ENCODE results near the gene ACTL8.
A peak's percentile ranks its signal among the peaks of the same experiment; 100 is the strongest.
"Not testable (repeated sequence)": the region's sequence is repeated elsewhere in the genome, so short reads cannot be mapped to it uniquely, and the experiment has no call there.

ACTL8 gene

DNA sequence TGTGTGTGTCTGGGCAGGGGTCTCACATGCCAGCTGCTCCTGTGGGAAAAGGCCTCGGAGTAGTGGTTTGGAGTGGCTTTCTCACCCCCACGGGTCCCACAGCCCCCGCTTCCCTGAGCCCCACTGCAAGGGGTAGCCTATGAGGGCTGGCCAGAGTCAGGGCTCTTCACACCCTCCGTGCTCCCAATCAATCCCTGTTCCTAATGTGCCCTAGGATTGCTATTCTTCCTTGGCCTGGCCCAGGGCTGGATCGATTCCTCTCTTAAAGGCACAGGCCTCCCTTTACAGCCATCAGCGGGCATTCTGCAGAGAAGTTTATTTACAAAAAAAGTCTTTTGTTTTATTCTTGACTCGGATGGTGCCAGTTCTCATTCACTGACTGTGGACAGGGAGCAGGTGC, 19.3 kb upstream of the ACTL8 start:
- no peak for DNase-seq

DNA sequence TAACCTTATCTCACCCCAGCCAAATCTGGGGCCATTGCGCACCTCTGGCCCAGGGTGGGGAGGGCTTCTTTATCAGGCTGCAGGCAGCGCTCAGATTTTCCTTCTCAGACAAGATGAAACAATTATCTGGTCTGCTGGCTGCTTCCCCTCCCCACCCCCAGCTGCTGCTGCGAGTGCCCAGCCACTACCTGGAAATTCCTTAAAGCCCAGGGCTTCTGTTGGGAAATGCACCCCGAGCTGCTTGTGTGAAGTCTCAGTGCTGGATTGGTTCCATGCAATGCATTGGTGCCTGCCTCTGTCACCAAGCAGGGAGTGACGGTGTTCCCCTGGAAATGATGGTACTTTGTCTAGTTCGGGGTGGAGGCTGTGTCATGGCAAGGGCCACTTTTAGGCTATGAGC, 18.5 kb upstream of the ACTL8 start:
- DNase-seq = no peak

DNA sequence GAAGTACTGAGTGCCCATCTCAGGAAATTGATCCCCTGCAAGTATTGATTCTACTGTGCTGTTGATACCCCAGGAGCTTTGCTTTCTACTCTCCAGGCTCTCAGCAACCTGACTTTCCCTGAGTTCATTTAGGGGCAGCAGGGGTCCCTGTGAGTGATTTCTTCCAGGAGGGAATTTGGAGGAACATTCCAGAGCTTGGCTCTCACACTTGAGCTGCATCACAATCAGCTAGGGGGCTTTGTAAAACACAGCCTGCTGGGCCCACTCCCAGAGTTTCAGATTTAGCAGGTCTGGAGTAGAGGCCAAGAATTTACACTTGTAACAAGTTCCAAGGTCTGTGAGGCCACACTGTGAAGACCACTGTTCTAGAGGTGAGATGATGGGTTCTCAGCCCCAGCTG, 16.1 kb upstream of the ACTL8 start:
- DNase-seq = no peak

DNA sequence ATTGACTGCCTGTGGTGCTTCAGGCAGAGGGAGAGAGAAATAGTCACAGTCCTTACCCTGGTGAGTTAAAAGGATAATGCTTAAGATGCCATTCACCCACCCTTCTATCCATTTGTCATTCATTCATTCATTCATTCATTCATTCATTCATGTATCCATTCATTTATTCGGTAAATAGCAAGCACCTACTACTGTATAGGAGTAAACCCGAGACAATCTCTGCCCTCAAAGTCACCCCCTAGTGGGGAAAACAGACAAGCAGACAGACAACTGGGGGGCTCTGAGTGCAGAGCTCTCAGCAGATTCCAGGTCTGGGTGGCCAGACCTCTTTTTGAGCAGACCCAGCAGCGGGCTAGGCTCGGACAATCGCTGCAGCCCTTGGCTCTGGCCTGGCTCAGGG, 14.1 kb upstream of the ACTL8 start:
- DNase-seq = no peak

DNA sequence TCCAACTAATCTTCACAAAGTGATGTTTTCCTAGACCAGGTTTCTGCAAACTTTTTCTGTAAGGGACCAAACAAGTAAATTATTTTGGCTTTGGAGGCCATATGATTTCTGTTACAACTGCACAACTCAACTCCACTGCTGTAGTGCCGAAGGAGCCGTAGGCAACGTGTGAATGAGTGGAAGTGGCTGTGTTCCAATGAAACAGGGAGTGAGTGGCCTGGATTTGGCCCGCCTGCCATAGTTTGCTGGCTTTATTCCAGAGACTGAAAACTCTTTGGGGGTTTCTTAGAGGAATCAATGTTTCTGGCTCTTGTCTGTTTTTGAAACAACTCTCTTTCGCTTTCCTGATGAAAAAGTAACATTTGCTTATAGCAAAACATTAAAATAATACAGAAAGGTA, 12.6 kb upstream of the ACTL8 start:
- DNase-seq = no peak

DNA sequence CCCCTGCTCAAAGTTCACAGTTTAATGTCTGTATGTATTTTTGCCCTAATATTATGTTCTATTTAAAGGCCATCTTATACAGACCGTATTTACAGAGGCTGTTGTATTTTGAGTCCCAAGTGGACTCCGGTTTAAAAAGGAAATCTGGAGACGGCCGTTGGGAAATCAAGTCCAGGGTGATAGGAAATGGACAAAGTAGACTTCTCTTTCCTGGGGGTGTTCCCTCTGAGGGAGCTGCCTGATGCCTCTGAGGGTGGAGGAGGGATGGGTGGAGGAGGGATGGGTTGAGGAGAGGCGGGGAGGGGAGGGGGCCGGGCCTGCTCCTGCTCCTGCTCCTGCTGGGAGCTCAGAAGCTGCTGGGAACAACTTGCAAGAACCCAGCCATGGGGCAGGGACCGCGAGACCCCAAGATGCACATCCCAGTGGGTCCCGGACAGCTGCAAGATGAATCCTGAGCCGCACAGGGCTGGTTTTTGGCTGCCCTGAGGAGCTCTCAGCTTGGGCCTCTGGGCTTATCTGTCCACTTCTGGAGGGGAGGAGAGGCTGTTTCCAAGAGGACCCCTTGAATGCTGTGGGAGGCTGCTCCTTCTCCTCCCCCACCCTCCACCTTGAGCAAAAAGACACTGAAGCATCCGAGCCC, 12.0 kb upstream of the ACTL8 start:
- no peak for DNase-seq

DNA sequence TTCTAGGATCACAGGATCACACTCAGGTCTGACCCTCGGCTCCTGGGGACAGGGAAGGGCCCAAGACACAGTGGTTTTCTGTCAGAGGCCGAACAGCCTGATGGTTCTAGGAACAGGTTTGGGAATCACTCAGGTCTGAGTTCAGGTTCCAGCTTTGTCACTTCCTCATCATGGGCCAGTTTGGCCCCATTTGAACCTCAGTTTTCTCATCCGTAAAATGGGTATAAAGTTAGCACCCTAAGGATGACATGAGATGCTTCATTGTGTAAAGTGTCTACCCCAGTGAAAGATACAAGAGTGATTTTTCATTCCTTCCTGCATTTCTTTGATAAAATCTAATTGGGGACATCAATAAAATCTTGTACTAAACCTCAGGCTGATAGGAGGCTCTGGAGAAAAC, 11.2 kb upstream of the ACTL8 start:
- DNase-seq = no peak

DNA sequence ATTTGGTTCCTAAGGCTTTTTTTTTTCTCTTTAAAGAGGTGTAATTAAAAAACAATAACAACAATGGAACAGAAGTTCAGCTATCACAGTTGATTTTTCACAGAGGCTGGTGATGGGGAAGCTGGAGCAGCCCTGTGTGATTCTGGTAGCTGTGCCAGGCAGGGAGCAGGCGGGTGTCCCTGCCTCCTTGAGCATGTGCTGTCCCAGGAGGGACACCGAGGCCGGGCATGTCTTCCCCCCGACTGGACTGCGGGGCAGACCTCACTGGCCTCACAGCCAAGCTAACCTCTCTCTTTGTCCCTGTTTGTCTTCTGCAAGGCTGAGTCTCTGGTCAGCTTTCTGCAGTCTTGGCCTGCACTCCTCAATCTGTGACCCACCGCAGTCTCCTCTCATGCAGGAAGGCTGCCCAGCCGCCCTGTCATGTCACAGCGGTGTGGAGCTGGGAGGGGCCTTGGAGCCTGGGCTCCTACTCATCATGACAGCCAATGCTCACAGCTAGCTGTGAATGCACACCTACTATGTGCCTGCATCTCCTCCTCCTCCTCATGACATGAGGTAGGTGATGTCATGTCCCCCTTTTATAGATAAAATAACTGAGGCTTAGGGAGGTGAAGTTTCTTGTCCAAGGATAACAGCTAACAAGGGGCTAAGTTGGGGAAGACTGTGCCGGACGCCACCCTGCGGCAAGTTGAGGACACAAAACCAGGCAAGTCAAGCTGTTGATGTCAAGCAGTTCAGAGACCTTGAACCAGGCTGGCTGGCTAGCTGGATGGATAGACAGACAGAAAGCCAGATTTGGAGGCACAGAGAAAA, 10.3 kb upstream of the ACTL8 start:
- peak in 1 of 2 experiments; percentile 1 for DNase-seq

DNA sequence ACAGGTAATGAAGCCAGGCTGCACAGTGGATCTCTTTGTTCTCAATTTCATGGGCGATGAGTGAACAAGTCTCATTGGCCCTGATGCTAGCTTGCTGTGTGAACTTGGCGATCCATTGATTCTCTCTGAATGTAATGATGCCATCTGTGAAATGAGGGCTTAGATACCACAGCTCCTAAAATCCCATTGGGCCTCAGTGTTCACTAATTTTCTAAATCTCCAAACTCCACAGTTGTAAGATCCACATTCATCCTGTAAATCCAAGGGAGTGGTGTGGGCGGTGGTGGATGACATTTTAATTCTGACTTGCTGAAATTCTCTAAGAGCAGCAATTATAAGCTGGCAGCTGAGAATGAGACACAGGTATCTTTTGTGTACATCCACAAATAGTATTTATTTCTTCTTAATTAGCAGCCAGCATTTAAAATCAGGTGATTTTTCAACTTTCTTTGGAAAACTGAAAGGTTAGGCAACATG, 9.6 kb upstream of the ACTL8 start:
- DNase-seq = no peak

DNA sequence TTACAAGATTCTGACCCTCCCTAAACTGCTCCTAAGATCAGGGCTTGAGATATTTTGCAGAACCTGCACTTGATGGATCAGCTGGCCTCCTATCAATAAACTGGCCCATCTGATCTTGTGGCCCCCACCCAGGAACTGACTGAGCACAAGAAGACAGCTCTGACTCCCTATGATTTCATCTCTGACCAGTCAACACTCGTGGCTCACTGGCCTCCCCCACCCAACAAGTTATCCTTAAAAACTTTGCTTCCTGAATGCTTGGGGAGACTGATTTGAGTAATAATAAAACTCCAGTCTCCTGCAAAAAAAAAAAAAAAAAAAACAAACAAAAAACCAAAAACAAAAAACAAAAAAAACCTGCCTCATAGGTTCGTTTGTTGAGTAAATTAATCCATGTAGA, 8.9 kb upstream of the ACTL8 start:
- not testable (repeated sequence) for DNase-seq

DNA sequence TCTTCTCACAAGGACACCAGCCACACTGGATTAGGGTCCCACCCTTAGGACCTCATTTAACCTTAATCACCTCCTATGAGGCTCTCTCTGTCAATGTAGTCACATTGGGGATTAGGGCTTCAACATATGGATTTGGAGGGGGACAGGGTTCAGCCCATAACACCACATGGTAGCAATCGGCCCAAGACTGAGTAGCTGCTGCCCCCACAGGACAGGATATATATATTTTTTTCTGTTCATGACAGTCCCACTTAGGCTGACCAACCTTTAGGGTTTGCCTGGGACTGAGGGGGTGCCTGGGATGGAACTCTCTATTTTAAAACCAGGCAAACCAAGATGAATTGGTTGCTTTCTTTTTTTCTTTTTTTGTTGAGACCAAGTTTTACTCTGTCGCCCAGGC, 8.2 kb upstream of the ACTL8 start:
- no peak for DNase-seq

DNA sequence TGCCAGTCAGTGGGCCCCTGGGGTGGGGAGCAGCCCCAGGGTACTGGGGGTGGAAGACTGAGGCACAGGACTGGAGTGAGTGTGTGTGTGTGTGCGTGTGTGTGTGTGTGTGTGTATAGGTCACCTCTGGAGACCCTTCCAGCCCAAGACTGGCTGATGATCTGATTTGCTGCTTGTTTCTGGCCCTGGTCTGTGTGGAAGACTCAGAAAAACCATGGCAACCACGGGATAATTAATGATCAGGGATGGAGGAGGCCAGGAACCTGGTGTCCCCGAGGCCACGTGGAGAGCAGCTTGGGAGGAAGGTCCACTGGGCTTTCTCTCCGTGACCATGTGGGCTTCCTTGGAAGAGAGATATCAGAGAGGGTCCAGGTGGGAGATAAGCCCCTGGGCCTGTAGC, 4.8 kb upstream of the ACTL8 start:
- DNase-seq = no peak

DNA sequence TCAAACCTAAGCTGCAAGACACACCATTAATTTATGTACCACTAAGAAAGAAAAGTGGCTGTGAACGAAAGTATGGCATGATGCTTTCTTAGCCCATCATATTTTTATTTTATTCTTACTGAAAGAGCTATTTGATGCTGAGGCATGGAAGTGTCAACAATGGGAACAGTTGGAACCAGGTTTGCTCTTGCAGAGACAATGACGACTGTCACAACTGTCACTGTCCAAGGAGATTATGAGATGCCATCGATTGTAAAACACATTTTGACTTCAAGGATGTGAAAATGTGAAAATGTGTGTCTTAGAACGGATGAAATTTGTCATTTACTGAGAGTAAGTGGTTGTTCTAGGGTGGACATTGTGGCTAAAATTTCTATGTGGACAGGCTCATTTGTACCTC, 2.8 kb upstream of the ACTL8 start:
- DNase-seq = no peak

DNA sequence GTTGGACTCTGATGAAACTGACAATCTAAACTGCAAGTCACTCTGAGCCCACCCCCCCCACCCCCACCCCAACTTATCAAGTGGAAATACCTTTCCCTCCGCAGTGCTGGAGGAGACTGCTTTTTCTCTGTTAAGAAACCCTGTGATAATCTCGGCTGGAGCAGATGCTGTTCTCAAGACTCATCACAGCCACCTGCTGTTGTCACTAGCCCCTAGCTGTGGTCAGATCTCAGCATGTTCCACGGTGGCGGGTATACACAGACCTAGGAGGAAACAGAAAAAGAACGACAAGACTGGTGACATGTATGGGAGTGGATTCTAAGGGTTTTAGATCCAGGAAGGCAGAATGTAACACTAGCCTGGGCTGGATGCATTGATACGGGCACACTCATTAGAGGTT, 2.3 kb downstream of the ACTL8 start:
- no peak for DNase-seq

DNA sequence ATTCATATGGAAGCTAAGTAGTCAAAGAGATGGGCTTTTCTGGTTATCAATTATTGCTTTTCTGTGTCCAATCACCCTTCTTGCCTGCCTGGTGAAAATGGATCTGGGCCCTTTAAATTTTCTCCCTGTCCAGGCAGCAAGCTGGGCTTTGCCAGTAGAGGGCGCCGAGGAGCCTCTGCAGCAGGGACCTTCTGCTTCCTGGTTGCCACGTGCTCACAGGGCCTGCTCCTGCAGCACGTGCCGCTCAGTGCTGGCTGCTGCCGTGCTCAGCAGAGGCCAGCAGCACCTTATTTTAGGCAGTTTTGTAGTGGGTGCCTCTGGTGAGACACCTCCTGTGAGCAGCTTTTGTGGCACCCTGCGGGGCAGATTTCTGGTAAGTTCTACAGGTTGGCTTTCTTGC, 4.0 kb downstream of the ACTL8 start:
- peak; percentile 17 to 18 for DNase-seq

DNA sequence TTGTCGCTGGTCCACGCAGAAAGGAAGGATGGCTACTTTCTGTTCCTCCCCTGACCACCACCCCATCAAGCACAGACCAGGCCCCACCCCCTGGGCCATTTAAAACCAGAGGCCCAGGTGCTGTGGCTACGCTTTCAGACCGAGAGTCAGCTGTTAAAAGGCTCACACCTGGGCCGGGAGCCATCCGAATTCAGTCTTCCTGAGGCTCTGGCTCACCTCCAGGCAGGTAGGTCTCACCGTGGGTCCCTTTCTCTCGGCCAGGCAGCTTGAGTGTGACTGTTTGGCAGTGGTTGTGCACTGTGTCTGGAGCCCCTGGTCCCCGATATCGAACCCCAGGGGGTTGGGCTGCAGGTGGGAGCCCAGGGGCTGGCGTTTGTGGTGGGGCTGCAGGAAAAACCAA, 7.2 kb downstream of the ACTL8 start:
- DNase-seq = no peak

DNA sequence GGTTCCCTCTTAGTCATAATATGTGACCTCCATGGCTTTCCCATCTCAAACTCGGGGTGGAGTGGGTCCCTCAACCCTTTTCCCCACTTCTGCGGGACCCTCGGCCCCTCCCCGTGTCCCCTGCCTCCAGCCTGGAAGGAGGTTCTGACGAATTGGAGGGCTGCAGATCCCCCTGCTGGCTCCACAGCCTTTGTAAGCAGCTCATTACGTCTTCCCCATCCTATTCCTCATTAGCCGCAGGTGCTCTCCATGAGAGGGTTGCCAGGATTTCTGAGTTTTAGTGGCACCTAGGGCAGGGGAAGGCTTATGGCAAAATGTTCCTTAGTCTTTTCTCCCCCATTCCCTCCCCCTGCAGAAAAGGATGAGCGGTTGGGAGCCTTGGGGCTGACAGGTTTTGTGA, 8.3 kb downstream of the ACTL8 start:
- no peak for DNase-seq

DNA sequence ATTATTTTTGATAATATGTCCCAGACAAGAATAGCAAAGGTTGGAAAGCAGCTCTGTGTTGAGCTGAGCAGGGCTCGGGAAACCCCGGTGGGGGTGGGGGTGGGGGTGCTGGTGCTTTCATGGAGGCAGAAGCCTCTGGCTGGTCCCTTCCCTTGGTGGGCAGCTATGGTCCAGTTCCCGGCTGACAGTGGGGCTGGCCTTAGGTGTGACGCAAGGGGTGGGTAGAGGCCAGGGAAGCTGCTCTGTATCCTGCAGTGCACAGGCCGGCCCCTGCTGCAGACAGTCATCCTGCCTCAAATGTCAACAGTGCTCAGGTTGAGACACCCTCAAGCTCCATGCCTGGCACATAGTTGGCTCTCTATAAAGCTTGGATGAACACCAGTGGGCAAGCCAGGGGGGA, 8.9 kb downstream of the ACTL8 start:
- DNase-seq = no peak

DNA sequence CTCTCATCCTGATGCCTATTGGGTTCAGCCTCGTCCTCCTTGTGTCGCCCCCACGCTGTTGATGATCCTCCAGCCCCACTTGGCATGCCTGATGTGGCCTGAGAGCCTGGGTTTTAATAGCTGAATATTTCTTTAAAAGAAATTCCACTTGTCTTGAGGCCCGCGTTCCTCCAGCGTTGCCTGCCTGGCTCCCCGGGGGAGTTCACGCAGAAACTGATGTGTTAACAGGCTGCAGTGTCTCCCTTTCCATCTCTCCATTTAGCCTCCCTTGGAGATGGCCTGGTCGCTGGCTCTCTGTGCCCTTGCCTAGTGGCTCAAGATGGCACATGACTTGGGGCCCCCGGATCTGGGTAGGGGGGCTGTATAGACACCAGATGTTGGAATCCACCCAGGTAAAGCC, 9.5 kb downstream of the ACTL8 start:
- DNase-seq = no peak

DNA sequence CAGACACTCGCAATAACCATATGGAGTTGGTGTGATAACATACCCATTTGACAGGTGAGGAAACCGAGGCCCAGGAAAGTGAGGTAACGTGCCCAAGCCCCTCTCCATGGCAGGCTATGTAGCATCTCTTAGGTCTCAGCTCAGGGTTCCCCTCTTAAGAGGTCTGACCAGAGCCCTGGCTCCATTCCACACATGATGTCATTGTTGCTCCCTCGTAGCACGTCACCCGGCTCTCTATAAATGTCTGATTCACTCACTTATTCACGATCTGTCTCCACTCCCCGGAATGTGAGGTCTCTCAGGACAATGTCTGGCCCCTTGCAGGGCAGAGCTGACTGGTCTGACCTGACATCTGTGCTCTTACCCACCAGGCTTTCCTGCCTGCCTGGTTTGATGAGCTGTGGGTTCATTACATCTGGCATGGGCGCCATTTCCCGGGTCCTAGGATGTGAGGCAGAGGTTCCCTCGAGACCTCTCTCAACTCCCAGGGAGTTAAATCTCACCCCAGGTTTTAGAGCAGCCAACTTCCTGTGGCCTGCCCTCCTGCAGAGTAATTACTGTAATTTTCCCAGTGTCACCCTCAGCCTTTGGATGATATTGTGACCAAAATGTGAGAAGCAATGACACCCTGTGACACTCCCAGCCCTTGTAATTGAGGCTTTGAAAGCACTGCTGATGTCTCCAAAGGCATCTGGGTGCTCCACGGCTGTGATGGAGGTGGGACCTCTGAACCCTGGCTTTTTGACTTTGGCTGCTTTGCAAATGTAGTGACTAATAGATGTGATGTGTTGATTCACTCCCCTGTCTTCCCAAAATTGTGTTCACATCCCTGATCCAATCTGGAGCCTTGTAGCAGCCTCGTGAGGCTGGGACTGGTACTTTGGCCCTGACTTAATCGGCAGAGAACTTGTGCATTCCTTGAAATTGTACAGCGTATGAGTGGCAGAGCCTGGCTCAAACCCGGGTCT, 10.6 kb downstream of the ACTL8 start:
- no peak for DNase-seq

DNA sequence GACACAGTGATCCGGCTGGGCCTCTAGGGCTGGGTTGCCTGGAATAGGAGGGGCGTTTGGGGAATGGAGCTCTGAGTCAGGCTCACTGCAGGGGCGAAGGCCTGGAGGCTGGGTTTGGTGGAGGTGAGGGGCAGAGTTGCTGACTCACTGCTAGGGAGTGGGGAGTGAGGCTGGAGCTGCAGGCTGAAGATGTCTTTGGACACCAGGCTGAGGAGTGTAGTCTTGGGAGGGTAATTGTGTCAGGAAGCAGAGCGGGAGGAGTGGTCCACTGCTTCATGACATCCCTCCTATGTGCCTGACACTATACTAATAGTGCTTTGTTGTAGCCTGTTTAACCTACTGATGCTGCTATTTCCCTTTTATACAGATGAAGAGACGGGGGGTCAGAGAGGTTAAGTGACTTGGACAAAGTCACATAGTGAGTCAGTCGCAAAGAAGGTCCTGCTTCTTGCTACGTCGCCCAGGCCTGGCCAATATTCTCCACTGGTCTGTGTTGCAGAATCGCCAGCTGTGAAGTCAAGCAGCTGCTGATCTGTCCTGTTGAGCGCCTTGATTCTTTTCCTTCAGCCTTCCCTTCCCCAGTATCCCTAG, 13.6 kb downstream of the ACTL8 start:
- no peak for DNase-seq

DNA sequence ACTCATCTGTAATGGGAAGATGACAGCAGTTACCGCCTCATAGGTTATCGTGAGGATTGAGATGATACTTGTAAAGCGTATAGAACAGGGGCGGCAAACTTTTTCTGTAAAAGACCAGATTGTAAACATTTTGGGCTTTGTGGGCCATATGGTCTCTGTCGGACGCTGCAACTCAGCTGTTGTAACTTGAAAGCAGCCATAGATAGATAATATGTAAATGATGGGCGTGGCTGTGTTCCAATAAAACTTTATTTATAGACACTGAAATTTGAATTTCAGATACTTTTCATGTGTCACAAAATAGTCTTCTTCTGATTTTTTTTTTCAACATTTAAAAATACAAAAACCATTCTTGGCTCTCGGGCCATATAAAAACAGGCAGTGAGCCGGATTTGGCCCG, 15.8 kb downstream of the ACTL8 start:
- DNase-seq = no peak

DNA sequence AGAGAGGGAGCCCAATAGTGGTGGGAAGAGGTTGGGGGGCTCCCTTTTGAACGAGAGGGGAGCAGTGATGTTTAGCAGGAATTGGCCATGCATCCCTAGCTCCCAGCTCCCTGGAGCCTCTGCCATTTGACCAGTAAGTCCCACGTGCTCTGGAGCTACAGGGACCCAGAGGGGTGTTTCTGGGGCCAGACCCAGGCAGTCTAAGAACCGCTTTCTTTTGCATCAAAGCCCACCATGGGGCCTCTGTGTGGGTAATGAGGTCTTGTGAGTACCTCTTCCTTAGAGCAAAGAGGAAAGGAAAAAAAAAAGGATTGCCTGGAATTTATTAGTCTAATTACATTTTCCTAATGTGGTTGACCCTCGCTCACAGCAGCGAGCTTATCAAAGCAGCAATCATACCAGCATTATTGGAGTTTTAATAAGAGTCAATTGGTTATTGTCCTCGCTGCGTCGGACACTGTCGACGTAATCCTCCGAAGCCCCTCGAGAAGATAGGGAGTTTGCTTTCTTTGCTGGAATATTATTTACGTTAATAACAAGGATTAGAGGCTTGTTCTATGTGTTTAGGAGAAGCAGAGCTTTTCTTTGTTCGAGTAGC, 17.6 kb downstream of the ACTL8 start:
- no peak for DNase-seq

All from Kasumi-1 (cell line).